Right ventricle myocardium superior (tissue), 1 donor: Measurements from ENCODE around the gene PLD1. TPM values are rescaled to one million over a fixed set of nuclear protein-coding genes. Genes with fewer than 3 reads are reported as not detected.
"Not testable (repeated sequence)": the region's sequence is repeated elsewhere in the genome, so short reads cannot be mapped to it uniquely, and the experiment has no call there.

Experiments used
- ATAC-seq: fragments of 200-7000 bp; cut with Tn5 transposase; one replicate; pipeline ENCODE4 v1.9.1; 2020; ENCODE audit warnings: mild to moderate bottlenecking; ENCODE audit not compliant: poor library complexity
- DNase-seq: peaks from one replicate; pipeline ENCODE4 v3.0.0-alpha.2; 2020
- intact Hi-C: fragments of 100-400 bp; cut with DNase I; formaldehyde crosslinking; loops from one replicate; pipeline ENCODE4 v1.11.2; 2022
- long read RNA-seq: library from polyadenylated mRNA; unstranded; transcript quantifications from one replicate; pipeline ENCODE4 v2.0.0, GENCODE V29; 2021
- total RNA-seq: library from RNA; stranded (reverse); fragmentation: NEBNext Ultra II Directional; extraction: Animal tissue kit (Norgen Biotek cat#: 25700); gene quantifications from one replicate; pipeline ENCODE4 v1.2.1, GENCODE V29; 2021
- donor health status: DM: no; HTN: yes; CAD: no; lungs with severe emphysema.

Gene PLD1, protein sequence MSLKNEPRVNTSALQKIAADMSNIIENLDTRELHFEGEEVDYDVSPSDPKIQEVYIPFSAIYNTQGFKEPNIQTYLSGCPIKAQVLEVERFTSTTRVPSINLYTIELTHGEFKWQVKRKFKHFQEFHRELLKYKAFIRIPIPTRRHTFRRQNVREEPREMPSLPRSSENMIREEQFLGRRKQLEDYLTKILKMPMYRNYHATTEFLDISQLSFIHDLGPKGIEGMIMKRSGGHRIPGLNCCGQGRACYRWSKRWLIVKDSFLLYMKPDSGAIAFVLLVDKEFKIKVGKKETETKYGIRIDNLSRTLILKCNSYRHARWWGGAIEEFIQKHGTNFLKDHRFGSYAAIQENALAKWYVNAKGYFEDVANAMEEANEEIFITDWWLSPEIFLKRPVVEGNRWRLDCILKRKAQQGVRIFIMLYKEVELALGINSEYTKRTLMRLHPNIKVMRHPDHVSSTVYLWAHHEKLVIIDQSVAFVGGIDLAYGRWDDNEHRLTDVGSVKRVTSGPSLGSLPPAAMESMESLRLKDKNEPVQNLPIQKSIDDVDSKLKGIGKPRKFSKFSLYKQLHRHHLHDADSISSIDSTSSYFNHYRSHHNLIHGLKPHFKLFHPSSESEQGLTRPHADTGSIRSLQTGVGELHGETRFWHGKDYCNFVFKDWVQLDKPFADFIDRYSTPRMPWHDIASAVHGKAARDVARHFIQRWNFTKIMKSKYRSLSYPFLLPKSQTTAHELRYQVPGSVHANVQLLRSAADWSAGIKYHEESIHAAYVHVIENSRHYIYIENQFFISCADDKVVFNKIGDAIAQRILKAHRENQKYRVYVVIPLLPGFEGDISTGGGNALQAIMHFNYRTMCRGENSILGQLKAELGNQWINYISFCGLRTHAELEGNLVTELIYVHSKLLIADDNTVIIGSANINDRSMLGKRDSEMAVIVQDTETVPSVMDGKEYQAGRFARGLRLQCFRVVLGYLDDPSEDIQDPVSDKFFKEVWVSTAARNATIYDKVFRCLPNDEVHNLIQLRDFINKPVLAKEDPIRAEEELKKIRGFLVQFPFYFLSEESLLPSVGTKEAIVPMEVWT
- 64.3 TPM for total RNA-seq
- long read RNA-seq, full-length matches to known transcripts, result 1 of 26 reads
- long read RNA-seq, partial matches to known transcripts, result 19 of 26 reads
- long read RNA-seq, other reads (novel, unspliced or antisense), result 6 of 26 reads

DNA sequence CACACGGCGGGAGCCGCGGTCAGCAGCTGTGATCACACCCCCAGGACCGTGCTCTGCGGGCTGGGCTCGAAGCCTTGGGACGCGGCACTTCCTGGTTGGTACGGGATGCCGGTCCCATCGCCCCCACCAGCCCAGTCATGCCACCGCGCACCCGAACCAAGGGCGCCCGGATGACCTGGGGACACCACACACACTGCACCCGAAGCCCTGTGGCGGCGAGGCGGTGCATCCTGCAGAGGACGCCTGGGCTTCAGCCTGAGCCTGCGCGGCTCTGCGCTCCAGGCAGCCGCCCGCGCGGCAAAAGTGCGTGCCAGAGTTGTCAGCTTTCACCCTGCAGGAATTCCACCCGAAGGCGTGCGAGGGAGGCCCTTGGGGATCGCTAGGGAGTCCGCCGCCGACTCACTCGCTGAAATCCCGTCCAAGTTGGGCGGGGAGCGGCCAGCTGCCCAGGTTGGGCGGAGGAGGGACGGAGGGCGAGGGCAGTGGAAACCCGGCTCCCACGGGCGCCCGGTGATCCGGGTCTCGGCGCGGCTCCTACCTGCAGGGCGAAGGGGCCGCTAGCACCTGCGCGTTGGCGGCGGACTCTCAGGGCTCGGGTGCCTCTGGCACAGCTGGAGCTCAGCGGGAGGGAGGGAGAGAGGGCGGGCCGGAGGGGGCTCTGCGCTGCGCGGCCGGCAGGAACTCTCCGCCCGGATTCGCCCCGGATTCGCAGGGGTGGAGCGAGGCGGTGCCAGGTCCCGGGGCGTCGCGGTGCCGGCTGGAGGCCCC is at the start of gene PLD1:
Gene PLD1 (minus strand): TSS at position 623 of the 768 bp plus-strand sequence. CDS start 72,432 bp downstream, outside the sequence.
- peak; percentile 87 for ATAC-seq
- intact Hi-C loops, result no loop called here
- DNase-seq, result peak; percentile 93

DNA sequence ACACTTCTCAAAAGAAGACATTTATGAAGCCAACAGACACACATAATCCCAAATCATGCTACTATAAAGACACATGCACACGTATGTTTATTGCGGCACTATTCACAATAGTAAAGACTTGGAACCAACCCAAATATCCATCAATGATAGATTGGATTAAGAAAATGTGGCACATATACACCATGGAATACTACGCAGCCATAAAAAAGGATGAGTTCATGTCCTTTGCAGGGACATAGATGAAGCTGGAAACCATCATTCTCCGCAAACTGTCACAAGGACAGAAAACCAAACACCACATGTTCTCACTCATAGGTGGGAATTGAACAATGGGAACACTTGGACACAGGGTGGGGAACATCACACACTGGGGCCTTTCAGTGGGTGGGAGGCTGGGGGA is 48.5 kb upstream of the PLD1 start:
- DNase-seq, ATAC-seq, intact Hi-C loops: not testable (repeated sequence)

DNA sequence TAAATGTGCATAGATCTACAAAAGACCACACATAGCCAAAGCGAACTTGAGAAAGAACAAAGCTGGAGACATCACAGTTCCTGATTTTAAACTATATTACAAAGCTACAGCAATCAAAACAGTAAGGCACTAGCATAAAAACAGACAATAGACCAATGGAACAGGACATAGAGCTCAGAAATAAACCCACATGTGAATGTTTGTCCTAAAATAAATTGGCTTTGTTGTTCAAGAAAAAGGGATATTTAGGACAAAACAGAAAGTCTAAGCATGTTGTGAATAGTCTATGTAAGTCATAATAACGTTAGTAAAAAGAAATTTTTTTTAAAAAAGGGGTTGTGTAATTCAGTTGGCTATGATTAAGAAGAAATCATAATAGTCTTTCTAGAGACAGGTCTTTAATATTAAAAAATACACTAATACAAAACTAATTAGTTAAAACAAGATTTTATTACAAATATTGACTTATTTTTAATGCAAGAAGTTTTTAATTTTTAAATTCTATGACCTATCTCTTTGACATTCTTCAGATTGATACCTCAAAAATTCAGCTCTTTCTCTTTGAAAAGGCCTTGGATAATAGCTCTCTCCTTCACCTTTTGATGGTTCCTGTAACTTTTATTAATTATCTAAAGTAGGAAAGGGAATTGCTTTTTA is 44.5 kb upstream of the PLD1 start:
- DNase-seq (no peak), ATAC-seq (no peak)
- intact Hi-C loops, result no loop called here

DNA sequence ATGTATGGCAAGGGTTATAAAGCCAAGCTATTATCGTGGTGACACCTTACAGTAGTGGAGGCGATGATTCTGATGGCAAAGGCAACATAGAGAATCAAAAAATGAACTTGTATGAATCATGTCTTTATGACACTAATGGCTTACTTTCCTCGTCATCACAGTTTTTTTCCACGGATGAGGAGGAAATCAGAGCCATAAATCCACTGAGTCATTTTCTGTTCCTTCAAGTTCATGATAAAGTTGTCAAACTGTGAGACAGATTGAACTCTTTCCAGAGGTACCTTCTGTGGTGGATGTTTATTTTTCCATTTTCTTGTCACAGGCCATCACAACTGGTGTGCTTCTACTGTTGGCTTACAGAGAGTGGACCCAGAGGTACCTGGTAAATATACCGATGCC is 41.4 kb upstream of the PLD1 start:
- DNase-seq, result no peak
- no peak for ATAC-seq
- intact Hi-C loops, result no loop called here

DNA sequence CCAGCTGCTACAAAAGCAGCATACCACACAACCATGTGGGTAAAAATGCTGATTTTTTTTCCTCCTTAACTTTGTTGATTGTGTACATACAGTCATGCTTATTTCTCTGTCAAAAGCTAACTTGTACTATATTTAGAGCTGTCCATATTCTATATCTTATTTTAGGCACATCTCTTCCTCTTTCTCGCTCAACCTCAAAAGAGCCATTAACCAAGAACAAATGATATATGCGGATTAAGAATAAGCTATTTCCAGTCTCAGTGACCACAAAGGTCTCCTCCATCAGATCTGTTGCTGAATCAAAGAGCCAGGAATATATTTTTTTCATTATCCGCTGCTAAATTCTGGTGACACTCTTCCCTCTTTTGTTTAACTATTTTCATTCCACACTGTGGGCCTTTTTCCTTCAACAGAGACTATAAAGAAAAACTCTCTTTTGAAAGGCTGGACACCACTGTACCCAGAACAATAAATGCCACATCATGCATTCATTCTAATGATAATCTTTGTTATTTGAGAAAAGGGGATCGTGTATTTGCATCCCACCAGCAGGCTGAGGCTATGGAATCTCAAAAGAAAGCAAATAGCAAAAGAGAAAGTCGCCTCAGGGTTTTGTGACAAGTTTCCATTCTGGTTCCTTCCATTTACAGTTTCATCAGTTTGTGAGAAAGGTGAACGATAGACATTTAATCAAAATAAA is 40.8 kb upstream of the PLD1 start:
- intact Hi-C loops, result no loop called here
- ATAC-seq (no peak), DNase-seq (no peak)

DNA sequence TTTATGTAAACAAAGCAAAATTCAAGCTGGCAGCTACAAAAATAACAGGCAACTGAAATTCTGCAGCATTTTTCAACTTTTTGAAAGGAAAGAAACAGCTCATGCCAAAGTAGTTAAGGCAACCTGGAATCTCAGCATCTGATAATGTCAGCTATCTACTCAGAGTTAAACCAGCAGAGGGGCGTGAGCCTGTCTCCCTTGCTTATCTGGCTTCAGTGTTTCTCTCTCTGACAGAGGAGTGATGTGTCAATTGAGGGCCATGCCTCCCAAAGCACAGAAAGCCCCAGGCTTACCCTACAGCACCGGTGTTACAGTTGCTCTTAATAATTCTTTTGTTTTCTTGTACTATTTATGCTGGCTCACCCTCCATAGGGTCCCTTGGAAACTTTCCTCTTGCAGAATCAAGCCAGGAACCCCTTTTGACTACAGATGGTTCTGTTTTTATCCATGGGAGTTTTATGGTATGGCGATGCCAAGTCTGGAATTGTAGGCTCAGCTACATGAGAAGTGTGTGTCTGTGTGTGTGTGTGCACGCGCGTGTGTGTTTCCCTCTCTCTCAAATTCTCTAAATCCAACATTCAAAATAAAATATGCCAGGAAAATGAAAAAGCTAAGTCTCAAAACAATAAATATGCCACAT is 40.2 kb upstream of the PLD1 start:
- intact Hi-C loops, result no loop called here
- DNase-seq (no peak), ATAC-seq (no peak)

DNA sequence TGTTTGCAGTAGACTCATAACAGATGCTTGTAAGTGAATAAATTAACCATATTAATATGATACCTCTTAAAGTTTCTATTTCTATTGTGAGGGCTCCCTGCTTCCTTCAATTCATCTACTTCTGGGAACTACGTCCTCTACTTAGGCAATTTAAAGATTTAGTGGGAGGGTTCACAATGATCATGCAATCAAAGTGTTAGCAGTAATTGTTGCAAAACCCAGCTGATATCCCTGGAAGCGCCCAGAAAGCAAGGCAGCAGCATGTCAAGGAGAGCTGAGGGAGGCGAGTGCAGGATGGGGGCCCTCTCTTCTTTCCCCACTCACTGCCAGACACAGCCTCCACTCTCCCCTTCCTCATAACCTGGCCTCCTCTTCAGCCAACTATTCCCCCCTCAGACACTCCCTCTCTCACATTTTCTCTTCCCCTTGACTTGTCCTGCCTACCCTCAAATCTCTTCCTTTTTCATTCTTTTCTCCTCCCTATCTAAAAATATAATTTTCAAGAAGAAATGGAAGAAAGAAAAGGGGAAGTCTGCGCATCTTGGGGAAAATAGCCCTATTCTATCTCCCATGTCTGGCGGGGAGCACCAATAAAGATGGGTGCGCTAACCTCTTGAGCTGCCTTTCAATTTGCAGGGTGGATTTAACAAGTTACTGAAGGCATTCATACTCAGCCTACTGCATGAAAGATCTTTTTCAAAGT is 39.5 kb upstream of the PLD1 start:
- ATAC-seq (no peak), DNase-seq (no peak)
- intact Hi-C loops, result no loop called here

DNA sequence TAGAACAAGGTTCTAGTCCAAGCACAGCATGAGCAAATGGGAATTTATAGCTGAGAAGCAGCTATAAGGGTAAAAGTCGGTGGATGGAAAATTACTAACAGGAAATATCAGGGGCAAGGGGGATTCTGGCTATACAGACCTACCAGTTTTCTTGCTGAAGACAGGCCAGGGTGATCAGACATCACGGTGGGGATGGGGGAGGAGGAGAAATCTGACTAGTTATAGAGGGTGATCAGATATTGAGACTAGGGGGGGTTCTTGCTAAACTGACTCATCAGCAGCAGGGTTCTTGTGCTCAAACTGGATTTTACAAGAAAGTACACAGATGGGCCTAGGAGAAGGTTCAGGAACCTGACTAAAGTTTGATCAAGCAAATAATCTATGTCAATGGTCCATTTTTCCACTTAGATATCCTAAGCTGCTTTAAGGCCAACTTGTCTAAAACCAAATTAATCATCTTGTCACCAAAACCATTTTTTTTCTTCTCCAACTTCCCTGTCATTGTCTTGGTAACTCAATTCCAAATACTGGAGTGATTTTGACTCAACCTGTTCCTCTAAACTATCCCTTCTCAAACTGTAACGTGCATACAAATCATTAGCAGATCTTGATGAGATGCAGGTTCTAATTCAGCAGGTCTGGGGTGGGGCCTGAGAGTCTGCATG is 37.4 kb upstream of the PLD1 start:
- intact Hi-C loops, result no loop called here
- DNase-seq (no peak), ATAC-seq (no peak)

DNA sequence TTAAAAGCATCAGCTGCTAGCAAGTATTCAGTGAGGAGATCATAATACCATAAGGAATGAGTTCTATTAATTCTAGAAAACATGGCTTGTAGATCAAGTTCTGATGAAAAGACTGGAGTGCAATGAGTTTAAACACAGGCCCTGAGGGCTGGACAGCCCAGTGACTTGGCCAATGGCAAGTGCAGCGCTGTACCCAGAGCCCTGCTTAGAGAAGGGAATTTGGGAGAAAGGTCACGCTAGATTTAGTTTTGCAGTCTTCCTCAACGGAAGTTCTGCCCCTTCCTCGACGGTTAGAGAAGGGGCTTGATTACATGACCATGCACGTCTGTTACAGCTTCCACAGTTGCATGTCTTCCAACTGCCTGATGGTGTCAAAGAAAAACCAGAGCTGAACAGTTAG is 36.9 kb upstream of the PLD1 start:
- DNase-seq (no peak), ATAC-seq (peak; percentile 70)
- intact Hi-C loops, result no loop called here

DNA sequence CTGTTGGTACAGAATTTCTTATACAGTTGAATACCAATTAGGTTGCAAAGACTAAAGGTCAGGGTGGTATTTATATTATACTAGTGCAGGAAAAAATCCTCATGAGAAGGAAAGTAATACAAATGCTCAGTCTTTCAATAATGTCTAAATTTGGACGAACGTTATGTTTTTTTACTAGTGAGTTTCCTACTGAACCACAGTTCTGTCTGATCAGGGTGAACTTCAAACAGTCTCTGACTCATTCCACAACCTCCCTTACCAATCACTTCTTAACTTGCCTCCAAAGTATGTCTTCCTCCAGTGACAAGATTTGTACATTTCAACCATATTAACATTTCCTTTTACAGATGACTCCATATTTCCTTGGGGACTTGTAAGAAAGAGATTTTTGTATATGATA is 36.3 kb upstream of the PLD1 start:
- DNase-seq (no peak), ATAC-seq (no peak)
- intact Hi-C loops, result no loop called here

DNA sequence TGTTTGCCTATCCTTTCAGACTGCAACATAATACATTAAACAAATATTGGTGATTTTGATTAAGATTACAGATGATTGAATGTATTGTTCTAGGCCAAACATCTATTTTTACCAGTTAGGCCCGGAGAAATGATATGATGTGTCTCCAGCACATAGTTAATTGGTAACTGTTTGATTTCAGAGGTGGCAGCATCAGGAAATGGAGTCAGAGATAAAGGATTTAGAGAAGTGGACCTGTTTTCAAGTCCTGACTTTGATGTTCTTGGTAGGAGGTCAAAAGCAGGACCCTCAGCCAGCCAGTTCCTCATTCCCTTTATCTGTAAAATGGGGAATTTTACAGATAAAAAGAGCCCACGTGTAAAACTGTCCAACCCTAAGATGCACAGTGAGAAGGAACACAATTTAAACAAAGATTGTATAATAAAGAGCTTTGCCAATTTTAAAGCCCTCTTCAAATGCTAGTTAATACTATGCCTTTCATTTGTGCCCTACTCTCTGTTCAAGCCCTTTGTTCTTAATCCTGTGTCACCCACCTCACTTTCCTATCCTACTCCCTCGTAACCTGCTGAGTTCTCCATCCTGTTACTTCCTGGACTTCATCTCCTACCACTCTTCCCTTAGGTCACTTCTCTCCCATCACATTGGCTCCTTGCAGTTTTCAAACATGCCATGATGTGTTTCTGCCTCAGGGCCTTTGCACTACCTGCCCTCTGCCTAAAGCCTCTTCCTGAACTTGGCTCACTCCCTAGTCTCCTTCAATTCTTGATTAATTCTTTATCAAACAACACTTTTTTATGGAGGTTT is 35.4 kb upstream of the PLD1 start:
- DNase-seq (no peak), ATAC-seq (no peak)
- intact Hi-C loops, result no loop called here

DNA sequence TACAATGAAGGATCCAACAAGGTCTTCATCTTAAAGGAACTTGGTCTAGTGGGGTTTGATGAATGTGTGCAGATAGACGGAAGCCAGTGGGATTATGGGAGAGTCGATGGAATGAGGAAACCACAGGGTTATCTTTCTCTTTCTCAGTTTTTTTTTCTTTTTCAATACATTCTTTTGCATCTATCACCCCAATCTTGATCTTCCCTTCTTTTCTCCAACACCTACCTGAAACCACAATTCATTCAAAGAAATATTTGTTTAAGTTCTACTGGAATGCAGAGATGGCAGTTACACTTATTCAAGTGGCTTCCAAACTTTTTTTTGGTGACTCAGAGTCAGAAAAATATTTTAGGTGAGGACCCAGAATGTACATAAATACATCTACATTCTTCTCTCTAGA is 34.6 kb upstream of the PLD1 start:
- ATAC-seq (no peak), DNase-seq (no peak)
- intact Hi-C loops, result no loop called here

DNA sequence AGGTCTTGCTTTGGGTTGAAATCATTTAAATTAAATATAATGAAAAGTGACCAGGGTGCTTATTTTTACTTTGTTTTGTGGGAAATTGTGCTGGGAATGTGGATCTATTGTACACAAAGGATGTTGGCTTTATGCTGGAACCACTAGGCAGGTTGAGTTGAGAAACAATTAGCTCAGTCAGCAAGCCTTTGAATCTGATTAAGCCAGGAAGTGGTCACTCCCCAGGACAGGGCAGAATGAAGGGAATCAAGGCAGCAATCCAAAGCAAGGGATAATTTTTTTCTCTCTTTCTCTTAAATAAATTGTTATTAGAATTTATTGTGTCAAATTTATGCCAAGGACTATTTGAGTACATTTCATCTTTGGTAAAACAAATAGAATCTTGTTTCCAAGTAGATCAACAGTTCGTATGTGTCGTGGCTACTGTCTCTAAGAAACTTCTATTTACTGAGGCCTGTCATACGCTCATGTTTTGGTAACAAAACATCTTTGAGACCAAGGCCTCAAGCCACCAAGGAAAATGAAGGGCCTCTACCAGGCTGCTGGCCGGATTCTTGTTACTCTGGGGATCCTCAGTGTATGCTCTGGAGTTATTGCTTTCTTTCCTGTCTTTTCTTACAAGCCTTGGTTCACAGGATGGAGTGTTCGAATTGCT is 32.7 kb upstream of the PLD1 start, which contains the start of gene TMEM212:
Gene TMEM212 (plus strand): TSS at position 486 of the 655 bp plus-strand sequence. CDS start 35 bp downstream, at position 521.
- intact Hi-C loops, result no loop called here
- no peak for ATAC-seq
- DNase-seq, result no peak

DNA sequence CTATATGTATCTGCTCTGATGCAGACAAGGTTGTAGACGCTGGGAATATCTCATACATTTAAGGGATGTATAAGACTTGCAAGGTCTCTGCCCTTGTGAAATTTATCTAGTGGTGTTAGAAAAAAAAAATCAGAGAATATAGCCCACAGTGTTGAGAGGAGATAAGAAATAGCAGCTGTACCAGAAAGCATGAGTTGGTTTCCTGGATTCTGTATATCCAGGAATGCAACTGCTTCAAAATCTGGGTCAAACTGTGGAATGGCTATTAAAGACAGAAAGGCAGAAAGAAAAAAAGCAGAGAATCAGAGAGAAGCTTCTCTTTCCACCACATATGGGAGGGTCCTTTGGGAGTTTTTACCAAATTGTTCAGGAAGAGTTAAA is 31.3 kb upstream of the PLD1 start:
- intact Hi-C loops, result no loop called here

More for the DNA sequence above, 31.3 kb upstream of the PLD1 start:
- DNase-seq, result no peak
- no peak for ATAC-seq
